ENCODE data around the gene CKMT1A.
"Not testable (repeated sequence)": the region's sequence is repeated elsewhere in the genome, so short reads cannot be mapped to it uniquely, and the experiment has no call there.

- TF ChIP-seq CTCF, POLR2A (IDR thresholded peaks at IDR 0.05): not testable (repeated sequence)
Observed at GRCh38 chr15:43710431-43711131, 16.9 kb downstream of the CKMT1A start.
